HG02610 (cell line): Measurements from ENCODE around the gene TSPAN9.

Source experiments
- ATAC-seq: cut with Tn5 transposase; IDR thresholded peaks from one replicate; pipeline ENCODE4 v1.9.1; 2021; ENCODE audit warnings: mild to moderate bottlenecking, moderate library complexity; ENCODE audit not compliant: unreplicated experiment

The TSPAN9 gene

GRCh38 chr12:3283137-3283680, 206.0 kb downstream of the TSPAN9 start:
- ATAC-seq = no peak

GRCh38 chr12:3284405-3284804, 207.2 kb downstream of the TSPAN9 start:
- ATAC-seq = no peak

- no peak for ATAC-seq
These were observed 208.4 kb downstream of the TSPAN9 start for GRCh38 chr12:3285570-3285969.

GRCh38 chr12:3288690-3289089, 211.5 kb downstream of the TSPAN9 start:
- ATAC-seq = no peak

- ATAC-seq = no peak
These were observed 212.5 kb downstream of the TSPAN9 start for GRCh38 chr12:3289702-3290101.

- no peak for ATAC-seq
These were observed 214.8 kb downstream of the TSPAN9 start for GRCh38 chr12:3291939-3292338.

- no peak for ATAC-seq
These were observed 215.7 kb downstream of the TSPAN9 start for GRCh38 chr12:3292677-3293412.

GRCh38 chr12:3293446-3294161, 216.4 kb downstream of the TSPAN9 start:
- no peak for ATAC-seq

- ATAC-seq = no peak
These were observed 217.3 kb downstream of the TSPAN9 start for GRCh38 chr12:3294481-3294911.

- ATAC-seq = no peak
These were observed 218.0 kb downstream of the TSPAN9 start for GRCh38 chr12:3295225-3295624.

- no peak for ATAC-seq
These were observed 218.6 kb downstream of the TSPAN9 start for GRCh38 chr12:3295646-3296408.

- no peak for ATAC-seq
These were observed 219.2 kb downstream of the TSPAN9 start for GRCh38 chr12:3296409-3296701.

GRCh38 chr12:3298603-3299002, 221.4 kb downstream of the TSPAN9 start:
- no peak for ATAC-seq

GRCh38 chr12:3299929-3300832, 223.0 kb downstream of the TSPAN9 start:
- ATAC-seq = peak; percentile 68

- no peak for ATAC-seq
These were observed 223.7 kb downstream of the TSPAN9 start for GRCh38 chr12:3300833-3301401.

GRCh38 chr12:3302401-3303041, 225.3 kb downstream of the TSPAN9 start:
- no peak for ATAC-seq

GRCh38 chr12:3303410-3304136, 226.4 kb downstream of the TSPAN9 start:
- no peak for ATAC-seq

- no peak for ATAC-seq
These were observed 227.4 kb downstream of the TSPAN9 start for GRCh38 chr12:3304436-3305165.
